HG03066 (cell line): ENCODE data around the gene ST3GAL6.
"Not testable (repeated sequence)": the region's sequence is repeated elsewhere in the genome, so short reads cannot be mapped to it uniquely, and the experiment has no call there.

Experiments used
- ATAC-seq: cut with Tn5 transposase; IDR thresholded peaks from one replicate; pipeline ENCODE4 v1.9.1; 2021; ENCODE audit warnings: low read depth; ENCODE audit not compliant: unreplicated experiment

Gene ST3GAL6

DNA sequence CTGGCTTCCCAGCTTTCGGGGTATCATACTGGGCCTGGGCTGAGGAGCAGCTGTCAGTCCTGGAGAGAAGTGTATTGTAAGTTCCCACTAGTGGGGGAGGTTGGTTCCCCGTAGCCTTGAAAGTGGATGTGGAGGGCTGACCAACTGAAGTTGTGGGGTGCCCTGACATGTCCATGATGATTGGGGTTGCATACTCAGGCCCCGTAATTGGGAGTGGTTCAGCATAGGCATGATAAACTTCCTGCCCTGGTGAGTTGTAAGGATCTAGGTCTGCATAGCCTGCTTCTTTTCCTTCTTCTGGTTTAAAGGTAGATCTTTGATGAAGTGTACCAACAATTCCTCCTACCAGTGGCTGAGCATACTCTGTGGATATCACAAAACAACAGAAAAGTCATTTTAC is 36.3 kb downstream of the ST3GAL6 start:
- no peak for ATAC-seq

DNA sequence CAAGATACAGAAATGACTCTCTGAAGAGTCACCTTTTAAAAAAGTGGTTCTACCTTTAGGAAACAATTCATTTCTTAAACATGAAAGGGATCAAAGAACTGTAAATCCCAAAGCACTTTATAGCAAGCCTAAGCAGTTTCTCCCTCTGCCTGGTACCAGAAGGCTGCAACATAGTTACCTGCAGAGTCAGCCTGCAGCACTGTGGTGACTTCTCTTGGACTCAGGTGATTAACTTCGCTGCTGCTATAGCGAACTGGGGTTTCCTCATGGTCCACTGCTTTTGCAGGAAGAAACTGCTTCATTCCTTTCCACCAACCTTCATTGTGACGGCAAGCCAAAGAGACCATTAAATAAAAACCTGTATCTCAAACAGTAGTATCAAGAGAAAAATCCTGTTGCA is 37.3 kb downstream of the ST3GAL6 start:
- no peak for ATAC-seq

DNA sequence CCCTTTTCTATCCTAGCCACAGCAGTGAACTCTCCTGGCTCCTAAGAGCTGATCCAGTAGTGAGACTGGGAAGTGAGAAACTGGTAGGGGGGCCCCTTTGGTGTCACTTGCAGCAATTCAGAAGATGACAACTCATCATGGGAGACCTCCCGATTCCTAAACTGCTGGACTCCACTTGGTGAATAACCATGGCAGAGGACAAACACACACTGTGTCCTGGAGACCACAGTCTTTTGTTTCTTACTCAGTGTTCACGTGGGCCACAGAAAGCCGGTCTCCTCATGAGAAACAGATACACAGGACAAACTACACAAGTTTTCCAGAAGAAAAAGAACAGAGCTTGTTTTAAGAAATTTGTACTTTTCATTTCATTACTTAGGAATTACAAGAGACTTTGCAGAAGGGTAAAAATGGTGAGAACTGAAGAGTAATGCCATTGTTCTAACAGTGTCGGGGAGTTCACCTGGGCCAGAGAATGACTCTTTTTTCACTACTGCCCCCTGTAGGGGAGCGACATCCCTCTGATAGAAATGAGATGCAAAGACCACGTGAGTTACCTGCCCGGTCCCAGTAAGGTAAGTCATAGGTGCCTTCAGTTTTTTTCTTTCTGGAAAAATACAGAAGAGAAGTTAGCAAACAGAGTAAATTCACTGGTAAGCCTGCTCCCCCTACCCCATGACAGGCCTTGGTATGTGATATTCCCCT is 38.1 kb downstream of the ST3GAL6 start:
- ATAC-seq, result no peak

DNA sequence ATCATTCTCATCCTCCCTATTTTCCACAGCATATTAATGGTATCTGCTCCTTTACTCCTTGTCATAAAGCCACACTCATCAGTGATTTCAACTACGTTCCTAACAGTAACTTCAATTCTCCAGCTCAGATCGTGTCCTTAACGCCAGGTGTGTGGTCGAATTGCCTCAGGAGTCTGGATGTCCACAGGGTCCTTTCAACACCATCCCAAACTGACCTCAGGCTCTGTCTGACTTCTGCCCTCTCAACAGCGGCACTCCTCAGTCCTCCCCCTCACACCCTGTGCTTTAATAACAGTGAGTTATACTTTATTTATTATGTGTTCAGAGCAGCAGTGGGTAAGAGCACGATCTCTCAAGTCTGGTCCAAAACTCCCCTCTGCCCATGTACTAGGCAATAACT is 42.4 kb downstream of the ST3GAL6 start:
- ATAC-seq, result no peak

DNA sequence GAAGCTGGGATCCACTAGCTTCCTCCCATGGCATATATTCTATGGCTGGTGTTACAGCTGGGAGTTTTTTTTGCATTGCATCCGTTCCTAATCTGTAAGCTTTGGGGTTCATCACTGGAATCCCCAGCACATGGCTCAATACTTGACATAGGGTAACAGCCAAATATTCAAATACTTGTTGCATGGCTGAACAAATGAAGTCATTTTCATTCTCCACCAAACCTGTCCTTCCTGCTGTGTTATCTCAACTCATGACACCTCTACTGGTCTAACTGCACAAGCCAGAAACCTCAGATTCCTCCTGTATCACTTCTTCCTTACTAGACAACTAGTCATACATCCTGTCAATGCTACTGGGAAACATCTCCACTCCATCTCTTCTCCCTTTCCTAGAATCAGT is 43.4 kb downstream of the ST3GAL6 start:
- no peak for ATAC-seq

DNA sequence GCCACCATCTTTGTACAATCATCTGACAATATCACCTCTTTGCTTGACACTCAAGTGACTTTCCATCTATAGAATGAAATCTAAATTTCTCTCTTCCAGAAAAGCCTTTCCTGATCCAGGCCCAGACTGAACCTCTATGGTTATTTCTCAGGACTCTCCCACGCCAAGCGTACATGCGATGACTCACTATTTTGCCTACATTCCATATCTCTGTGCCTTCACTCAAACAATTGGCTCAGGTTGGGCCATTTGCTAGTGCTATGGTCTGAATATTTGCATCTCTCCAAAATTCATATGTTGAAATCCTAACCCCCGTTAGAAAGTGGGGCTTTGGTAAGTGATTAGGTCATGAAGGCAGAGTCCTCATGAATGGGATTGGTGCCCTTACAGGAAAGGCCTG is 43.9 kb downstream of the ST3GAL6 start:
- ATAC-seq, result no peak

DNA sequence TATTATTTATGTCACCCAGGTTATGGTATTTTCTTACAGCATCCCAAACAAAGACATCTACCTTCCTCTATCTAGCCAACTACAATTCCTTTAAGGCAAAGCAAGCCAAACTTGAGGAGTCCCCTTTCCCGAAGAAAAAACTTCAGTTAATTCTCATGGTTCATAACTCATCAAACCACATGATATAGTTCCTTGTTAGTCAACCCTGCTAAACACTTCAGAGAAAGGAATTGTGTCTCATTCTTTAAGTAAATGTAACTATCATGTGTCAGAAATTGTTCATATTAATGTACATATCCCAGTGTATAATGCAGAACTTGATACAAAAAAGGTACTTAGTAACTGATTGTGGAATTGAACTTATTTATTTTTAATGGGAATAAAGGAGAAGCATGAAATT is 44.4 kb downstream of the ST3GAL6 start:
- ATAC-seq, result no peak

DNA sequence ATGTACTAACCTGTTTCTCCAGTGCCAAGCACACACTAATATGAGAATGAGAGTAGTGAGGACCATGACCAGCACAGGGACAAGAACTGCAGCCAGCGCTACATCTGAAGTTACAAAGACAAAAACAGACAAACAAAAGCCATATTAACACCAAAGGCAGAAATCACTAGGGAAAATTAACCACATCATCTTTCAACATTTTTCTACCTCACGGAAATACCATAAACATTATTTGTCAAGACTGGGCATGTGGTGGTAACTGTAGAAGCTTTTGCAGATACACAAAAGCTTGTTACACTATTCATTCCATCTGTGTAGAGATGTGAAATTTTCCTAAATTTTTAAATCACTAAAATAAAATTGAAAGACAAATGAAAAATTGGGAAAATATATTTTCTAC is 44.9 kb downstream of the ST3GAL6 start:
- ATAC-seq, result no peak

DNA sequence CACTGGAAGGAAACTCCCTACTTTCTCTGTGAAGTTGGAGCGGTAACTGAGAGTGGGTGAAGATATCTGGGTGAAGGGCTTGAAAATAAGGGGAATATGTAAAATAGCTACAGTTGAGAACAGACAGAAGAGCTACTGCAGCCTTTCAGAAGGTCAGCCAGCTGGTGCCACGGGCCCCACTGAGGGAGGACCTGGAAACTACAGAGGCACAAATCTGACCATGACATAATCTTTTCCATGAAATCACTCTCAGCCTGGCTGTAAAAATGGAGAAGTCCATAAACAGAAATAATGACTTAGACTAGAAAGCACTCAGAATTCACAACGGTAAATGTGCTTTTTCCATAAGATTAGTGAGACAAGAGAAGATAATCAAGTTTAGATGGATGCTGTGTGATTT is 46.4 kb downstream of the ST3GAL6 start:
- ATAC-seq, result no peak

DNA sequence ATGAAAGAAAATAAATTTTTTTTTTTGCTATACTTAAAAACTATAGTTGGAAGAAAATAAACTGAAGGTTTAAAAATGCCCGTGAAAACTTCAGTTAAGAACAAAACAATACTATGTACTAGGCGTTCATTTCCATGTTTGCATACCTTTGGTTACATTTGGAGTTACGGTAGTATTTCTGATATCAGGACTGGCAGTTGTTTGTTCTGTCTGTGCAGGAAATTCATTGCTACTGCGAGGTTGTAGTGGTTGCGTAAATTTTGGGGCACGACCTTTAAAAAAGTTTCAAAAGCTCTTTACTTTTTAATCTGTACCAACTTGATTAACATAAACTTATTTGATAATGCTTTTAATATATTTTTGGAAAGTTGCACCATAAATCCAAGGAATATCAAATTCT is 47.9 kb downstream of the ST3GAL6 start:
- no peak for ATAC-seq

DNA sequence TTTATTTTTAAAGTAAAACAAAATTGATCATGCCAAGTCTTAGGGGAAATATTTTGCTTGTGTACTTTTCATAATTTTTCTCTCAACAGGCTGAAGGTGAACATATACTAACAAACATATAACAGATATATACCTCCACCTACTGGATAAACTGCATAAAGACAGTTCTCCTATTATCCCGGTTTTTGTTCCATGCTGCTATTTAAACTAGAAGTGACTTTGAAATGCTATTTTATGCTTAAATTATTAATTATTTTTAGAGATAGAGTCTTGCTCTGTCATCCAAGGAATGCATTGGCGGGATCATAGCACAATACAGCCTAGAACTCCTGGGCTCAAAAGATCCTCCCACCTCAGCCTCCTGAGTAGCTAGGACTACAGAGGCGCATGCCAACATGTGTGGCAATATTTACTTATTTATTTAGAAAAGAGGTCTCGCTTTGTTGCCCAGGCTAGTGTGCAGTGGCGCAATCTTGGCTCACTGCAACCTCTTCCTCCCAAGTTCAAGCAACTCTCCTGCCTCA is 49.8 kb downstream of the ST3GAL6 start:
- no peak for ATAC-seq

DNA sequence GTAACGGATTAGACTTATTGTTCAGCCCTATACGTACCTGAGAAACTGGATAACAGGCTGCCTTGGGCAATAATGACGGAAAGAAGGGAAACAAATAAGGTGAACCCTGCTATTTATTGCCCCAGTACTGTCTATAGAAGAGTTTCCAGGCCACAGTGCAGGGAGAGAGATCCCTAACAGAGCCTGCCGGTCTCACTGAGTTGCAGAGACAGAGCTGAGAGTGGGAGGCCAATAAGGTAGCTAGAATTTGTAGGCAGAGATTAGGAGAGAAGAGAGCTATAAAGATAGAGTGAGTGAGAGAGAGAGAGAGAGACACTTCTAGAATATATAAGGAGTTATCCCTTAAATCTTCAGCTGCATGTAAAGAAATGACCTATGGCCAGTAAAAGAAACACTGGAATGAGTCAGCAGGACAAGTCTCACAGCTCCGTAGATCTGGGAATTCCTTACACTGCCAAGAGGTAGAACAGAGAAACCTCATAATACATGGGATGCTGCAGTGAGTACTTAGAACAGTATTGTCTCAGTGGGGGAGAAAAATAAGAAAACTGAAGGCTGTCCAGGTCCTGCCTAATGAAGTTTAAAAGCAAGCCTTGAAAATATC is 51.8 kb downstream of the ST3GAL6 start:
- no peak for ATAC-seq

DNA sequence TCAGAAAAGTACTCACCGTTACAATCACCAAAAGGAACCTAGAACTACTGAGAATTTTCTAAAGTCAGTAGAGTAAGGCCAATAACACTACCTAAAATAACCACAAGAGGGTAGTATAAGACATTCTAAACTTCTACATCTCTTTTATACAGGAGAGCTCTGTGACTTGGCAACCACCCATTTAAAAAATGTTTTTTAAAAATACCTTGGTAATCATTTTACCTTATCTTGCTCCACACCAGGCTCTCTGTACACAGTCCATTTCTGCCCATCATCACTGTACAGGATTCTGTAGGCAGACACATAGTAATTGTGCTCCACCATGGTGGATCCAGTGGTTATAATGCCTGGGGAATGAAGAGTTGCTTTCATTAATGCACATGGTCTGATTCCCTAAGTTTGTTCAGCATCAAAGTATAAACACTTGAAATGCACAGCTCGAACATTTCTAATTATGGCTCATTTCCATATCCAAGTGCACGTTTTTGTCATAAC is 54.5 kb downstream of the ST3GAL6 start:
- peak; percentile 86 for ATAC-seq

DNA sequence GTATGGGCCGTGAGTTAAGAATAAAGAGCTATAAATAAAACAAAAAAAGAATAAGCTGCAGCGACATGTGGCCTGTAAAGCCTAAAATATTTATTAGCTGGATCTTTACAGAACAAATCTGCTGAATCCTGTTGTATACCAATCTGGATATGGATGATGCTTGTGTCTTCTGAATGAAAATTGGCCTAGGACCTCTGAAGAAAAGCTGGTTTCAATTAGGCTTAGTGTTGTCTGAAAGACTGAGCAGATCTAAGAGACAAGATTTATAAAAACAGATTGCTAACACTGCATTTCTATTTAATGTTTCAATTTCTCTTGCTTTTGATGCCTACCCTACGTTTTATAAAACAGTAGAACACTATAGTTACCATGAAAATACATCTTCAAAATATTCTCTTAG is 57.9 kb downstream of the ST3GAL6 start:
- no peak for ATAC-seq

DNA sequence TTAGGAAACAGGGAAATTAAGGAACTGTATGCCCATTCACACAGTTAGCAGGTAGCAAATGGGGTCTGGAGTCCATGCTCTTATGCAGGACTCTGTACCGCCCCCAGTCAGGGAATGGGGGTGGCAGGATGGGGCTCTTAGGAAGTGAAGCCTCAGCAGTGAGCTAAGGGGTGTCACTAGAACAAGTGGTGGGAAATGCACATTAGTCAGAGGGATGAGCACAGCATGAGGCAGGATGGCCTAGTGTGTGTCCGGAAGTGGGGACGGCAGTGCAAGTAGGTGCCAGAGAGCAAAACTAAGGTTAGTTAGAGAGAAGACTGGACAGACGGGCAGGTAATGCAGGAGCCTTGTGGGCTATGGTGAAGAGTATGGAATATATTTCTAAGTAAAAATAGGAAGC is 60.7 kb downstream of the ST3GAL6 start:
- ATAC-seq, result no peak

DNA sequence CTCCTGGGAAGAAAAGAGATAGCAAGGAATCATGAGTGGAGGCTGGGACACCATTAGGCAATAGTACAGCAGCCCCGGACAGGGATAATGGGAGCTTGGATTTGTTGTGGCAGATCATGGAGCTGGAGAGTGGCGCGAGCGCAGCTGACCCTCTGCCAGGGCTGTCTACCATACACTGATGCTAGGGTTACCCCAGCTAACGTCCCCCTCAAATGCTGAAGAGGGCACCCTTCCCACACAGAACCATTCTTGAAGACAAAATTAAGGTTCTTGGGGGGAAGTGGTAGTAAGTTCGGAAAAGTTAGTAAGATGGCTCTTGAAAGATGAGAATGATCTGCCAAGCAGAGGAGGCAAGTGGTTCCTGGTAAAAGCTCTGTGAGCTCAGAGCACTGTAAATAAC is 61.1 kb downstream of the ST3GAL6 start:
- ATAC-seq, result no peak

DNA sequence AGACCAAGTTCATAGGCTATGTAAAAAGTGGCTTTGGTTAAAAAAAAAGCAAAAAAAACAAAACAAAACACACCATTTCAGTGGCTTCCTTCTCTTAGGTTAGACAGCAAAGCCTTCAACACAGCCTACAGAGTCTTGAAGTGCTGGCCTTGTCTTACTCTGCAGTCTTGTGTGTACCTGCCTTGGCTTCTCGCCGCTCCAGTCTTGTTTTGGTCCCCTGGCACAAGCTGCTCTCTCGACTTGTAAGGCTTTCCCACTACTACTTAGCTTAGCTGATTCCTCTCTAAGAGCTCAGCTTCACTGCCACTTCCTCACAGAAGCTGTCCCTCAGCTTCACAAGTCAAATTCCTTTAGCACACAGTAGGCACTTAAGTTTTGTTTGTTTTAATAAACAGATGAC is 63.0 kb downstream of the ST3GAL6 start:
- no peak for ATAC-seq

DNA sequence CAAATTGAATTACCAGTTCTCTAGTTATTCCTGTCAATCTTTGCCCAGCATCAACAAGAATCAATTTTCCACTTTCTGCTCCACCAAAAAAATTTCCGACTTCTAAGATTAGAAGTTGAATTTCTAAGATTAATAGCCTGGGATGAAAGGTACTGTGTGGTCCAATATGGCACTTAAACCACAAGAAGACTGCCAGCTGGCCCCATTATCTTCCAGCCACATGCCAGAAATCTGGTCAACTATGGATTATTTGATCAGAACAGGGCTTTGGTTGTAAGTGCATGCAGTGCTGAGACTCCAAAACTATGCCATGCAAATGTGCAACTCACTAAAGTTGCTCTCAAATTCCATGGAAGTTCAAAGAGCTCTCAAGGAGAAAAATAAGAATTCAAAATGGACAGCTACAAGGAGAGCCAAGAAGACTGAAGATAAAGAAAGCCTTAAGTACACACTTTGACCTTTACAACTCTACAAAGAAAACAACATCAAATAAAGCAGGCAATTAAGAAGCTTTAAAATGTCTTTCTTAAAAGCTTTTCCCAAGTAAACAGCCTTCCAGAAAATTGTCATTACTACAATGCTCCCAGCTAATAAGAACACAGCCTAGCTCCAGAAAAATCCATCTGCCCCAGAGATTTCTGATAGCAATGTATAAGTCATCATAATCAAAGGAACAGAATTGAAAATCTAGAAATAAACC is 64.2 kb downstream of the ST3GAL6 start:
- no peak for ATAC-seq

DNA sequence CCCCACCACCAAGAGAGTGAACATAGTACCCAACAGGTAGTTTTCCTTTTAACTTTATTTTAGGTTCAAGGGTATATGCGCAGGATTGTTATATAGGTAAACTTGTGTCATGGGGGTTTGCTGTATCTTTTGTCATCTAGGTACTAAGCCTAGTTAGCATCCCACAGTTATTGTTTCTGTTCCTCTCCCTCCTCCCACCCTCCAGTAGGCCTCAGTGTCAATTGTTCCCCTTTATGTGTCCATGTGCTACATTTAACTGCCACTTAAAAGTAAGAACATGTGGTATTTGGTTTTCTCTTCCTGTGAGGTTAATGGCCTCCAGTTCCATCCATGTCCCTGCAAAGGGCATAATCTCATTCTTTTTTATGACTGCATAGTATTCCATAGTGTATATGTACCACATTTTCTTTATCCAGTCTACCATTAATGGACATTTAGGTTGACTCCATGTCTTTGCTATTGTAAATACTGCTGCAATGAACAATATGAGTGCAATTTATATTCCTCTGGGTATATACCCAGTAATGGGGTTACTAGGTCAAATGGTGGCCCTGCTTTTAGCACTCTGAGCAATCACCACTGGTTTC is 66.2 kb downstream of the ST3GAL6 start:
- no peak for ATAC-seq

DNA sequence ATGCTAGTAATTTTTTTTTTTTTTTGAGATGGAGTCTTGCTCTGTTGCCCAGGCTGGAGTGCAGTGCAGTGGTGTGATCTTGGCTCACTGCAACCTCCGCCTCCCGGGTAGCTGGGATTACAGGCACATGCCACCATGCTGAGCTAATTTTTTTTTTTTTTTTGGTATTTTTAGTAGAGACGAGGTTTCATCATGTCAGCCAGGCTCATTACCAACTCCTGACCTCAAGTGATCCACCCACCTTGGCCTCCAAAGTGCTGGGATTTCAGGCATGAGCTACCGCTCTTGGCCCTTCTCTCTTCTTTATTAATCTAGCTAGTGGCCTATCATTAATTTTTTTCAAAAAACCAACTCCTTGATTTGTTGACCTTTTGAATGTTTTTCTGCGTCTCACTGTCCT is 67.9 kb downstream of the ST3GAL6 start:
- not testable (repeated sequence) for ATAC-seq

DNA sequence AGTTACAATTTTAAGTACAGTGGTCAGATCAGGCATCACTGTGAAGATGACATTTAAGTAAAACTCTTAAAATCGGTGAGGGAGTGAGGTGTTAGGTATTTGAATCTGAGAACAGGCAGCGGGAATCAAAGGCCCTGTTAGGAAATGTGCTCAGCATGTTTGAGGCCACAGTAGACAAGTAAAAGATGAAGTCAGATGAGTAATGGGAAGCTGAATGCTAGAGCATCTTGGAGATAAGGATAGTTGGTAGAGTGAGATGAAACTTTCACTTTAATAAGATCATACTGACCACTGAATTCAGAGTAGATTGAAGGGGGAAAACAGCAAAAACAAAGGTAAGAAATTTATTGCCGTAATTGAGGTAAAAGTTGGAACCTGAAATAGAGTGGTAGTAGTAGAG is 76.7 kb downstream of the ST3GAL6 start:
- no peak for ATAC-seq
